HG03342 (cell line): Measurements from ENCODE around the gene QSOX2.

ENCODE experiments used
- ATAC-seq: cut with Tn5 transposase; IDR thresholded peaks from one replicate; pipeline ENCODE4 v1.9.1; 2021; ENCODE audit warnings: mild to moderate bottlenecking, moderate library complexity; ENCODE audit not compliant: unreplicated experiment

QSOX2 gene

GRCh38 chr9:136193127-136193890, 52.3 kb downstream of the QSOX2 start:
- ATAC-seq, result no peak

- ATAC-seq, result no peak
Measured at GRCh38 chr9:136192289-136193126, 53.1 kb downstream of the QSOX2 start.

DNA sequence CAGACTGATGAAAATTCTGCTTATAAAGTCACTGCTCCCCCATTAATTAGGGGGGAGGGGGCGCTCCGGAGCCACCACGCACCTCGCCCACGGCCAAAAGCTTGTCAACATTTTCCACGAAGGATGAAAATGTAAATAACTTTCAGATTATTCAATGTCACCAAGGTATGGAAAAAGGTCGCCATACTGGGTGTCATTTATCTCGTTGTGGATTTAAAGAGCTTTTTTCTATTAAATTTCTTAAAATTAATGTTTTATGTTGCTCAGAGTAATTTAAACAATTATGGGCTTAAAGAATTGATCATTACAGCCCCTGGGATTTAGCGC, 53.7 kb downstream of the QSOX2 start:
- no peak for ATAC-seq

DNA sequence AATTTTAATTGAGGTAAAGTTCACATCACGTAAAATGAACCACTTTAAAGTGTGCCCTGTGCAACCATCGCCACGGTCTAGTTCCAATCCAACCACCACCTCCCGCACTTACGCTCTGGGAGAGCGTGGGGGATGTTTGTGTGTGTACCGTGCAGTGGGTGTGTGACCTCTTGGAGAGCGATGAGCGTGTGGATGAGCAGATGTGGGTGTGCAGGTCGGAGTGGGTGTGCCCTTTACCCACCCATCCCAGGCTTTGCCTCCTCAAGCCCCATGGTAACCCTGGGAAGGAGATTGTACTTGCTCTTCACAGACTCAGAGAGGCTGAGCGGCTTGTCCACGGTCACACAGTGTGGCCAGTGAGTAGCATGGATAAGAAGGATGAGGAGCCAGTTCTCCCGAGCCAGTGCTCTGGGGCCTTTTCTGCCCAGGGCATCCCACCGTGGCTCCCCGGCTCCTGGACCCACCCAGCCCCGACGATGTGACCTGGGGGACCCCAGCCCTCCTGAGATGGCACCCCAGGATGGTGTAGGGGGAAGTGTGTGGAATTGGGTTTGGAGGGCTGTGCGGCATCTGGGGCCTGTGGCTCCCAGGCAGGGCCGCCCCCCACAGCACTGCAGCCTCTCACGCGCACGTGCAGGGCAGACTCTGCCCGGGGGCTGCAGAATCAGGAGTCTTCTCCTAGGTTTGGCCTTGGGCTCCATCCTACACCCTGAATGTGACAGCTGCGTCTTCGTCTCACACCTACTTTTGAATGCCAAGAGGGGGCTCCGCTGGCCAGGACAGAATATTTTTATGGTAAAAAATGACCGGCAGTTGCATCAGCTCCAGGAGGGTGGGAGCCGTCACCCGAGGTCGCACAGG, 54.3 kb downstream of the QSOX2 start:
- no peak for ATAC-seq

- ATAC-seq, result no peak
Measured at GRCh38 chr9:136190656-136191055, 55.0 kb downstream of the QSOX2 start.

DNA sequence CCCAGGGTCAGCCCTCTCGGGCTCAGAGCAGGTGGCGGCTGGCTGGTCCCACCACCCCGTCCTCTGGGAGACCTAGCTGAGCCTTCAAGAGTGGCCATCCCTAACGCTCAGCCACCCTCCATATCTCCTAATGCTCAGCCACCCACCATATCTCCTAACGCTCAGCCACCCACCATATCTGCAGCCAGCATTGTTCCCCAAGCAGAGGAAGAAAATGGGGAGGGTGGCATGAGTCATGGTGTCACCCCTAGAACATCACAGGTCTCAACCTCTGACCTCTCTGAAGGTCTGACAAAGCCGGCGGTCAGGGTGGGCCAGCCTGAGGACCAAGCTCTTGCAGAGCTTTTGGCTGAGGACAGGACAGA, 55.4 kb downstream of the QSOX2 start:
- no peak for ATAC-seq

DNA sequence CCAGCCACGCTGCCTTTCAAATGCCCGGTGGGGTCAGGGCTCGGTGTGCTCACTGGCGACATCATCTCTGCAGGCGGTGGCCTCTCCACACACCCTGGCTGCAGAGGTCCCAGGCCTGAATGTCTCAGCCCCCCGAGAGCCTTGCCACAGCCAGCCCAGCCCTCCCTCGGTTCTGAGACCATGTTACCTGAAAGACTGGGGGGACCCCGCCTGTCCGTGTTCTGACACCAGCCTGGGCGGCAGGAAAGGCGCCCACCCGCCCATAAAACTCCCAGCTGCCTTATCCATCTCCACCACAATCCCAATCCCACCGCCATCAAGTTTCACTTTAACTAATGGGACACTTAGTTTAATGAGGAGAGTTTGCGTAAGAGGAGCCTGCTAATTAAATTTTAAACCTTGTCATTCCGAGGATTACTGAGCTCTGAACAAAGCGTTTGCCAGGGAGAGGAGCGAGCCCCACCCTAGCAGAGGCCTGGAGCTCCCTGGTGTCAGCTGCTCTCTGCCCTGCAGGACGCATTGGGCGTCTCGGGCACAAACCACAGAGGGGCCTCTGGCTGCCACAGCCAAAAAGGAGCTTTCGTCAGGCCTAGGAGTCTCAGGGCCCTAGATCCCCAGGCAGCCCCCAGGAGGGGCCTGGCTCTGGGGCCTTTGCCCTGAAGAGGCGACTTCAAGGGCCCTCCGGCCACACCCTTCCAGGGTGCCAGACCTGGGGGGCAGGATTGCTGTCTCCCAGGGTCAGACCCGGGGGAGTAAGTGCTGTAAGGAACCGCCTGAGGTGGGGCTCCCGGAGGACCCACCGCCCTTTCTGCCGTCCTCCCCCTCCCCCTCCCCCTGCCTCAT, 56.0 kb downstream of the QSOX2 start:
- no peak for ATAC-seq

DNA sequence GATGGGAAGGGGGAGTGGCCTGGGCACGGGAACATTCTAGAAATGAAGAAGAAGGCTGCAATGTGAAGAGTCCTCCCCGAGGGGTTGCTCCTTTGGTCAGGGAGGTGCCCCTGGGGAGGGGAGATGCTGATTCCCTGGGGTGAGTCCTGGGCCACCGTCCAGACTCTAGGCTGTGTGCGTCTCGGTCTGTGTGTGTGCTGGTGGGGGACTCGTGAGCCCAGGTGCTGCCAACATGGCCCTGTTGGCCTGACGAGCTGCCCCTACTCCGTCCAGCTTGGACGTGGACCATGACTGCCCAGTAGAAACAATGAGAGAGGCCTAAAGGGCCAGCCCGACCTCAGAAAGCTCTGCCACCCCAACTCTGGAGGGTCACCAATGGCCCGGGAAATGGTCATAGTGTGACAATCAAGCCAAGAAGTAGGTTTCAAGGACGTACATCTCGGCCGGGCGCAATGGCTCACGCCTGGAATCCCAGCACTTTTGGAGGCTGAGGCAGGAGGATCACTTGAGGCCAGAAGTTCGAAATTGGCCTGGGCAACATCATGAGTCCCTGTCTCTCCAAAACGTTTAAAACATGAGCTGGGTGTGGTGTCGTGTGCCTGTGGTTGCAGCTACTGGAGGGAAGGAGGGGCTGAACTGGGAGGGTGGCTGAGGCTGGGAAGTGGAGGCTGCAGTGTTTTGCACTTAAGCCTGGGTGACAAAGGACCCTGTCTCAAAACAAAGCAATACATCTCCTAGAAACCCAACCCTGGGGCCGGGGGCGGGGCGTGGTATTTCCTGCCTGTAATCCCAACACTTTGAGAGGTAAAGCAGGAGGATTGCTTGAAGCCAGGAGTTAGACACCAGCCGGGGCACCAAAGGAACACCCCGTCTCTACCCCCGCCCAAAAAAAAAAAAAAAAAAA, 57.7 kb downstream of the QSOX2 start:
- ATAC-seq, result no peak

DNA sequence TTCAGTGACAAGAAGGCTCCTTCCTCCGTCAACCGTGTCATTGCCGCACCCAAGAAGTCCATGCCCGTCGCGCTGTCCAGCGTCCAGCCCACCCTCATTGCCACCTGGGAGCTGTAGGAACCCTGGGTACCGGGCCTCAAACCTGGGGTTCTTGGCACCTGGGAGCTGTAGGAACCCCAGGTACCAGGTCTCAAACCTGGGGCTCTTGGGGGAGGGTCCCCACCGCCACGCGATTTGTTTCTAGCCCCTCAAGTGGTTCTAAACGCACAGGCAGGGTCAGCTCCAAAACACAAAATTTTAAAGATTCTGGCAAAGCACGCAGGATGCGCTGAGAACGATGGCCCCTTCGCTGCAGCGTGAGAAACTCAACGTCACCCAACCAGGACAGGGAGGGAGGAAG, 58.4 kb downstream of the QSOX2 start:
- ATAC-seq, result no peak

GRCh38 chr9:136186386-136186785, 59.2 kb downstream of the QSOX2 start:
- ATAC-seq, result no peak

DNA sequence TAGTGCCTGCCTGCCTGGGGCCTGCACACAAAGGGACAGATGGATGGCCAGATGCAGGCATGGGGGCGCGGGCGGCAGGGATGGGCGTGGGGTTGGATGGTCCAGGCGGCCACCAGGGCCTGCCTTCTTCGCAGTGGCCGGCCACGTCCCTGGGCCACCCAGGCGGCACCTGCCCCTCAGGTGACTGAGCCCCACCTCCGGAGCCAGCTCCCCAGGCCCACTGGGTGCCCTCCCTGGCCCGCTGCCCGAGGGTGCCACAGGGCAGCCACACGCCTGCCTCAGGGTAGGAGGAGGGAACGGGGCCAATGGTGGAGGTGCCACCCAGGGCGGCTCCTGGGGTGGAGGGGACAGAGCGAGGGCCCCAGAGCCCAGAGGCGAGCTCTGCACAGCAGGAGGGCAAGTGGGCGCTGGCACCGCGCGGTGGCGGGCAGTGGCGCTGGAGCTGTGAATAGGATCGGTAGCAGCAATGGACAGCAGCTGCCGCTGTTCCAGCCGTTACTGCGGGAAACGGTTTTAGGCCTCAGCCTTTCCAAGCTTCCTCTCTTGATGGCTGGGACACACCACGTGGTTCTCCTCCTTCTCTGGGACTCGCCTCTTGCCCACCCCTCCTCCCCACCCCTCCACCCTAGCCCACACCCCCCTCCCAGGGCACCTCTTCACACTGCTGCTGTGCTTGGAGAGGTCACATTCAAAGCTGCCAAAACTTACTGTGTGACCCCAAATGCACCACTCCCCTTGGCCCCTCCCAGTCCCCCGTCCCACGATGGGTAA, 59.8 kb downstream of the QSOX2 start:
- no peak for ATAC-seq

DNA sequence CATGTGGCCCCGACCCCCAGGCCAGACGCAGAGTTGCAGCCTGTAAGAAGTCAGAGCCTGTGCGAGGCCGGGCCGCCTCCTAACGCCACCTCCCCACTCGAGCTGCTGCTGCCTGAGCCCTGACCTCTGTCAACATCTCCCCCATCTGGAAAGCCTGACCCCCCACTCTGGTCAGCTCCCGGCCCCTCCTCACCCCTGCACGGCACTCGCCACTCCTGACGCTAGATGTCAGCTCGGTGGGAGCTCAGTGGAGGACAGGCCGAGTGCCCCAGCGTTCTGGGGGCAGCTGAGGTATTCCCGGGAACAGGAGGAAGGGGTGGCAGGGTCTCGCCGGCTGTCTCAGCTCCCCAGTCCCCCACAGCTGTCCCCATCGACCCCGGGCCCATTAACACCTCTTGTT, 60.5 kb downstream of the QSOX2 start:
- no peak for ATAC-seq

GRCh38 chr9:136182850-136183422, 62.7 kb downstream of the QSOX2 start:
- no peak for ATAC-seq

DNA sequence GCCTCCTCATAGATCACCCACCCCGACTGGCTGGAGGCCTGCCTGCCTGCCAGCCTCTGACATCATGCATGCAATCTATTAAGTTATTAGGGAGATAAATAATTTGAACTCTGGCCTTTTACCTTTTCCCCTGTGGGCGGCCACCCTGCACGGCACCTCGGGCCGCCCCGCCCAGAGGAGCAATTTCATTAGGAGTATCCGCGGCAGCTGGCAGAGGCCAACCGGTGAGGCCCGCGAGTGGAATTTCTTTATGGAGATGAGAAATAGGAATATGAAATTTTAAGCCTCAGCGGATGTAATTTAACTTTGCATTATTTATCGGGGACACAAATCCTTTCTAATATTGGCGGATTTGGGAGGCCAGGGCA, 63.2 kb downstream of the QSOX2 start:
- ATAC-seq, result no peak

- no peak for ATAC-seq
Measured at GRCh38 chr9:136181784-136182419, 63.7 kb downstream of the QSOX2 start.

GRCh38 chr9:136180586-136180985, 65.0 kb downstream of the QSOX2 start:
- ATAC-seq, result no peak

DNA sequence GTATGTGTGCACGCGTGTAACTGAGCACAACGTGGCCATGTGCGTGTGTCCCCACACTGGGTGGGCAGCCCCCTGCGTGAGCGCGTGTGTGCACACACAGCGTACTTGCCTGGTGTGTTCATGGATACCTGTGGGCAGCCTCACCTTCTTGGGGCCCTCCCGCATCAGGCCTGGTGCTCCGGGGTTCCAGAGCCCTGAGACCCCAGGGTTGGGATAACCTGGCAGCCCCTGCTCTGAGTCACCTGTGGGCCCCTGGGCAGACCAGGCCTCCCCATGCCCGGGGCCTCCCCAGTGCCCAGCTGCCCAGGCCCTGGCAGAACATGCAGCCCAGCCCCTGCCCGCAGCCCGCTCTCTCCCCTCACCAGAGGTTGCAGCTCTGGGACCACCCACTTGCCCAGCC, 65.9 kb downstream of the QSOX2 start:
- ATAC-seq, result no peak

GRCh38 chr9:136179101-136179616, 66.5 kb downstream of the QSOX2 start:
- ATAC-seq, result no peak
